Measurements from ENCODE around the gene SLC6A2. TPM values are rescaled to one million over a fixed set of nuclear protein-coding genes. Genes with fewer than 3 reads are reported as not detected.

Gene SLC6A2
- total and polyA plus RNA-seq, 9 of the 15 experiments (the other 6 are each of a cell fraction or from before 2014, with no cell fraction given), result not detected

DNA sequence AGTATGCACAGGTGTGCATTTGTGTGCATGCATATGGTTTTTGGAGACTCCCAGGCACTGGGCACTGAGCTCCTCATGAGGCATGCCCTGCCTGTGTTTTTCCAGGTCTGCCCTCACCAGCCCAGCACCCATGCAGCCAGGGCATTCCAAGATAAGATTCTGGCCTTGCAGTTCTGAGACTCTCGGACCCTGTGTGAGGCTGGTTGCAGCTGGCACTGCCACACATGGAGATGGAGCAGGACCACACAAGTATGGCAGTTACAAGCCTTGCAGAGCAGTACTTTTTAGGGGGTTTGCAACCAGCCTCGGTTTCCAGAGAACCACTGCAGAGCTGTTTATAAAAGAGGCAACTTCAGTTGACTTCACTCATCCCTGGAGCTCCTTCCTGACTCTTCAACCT is 10.2 kb downstream of the SLC6A2 start:
- in situ Hi-C loops (cut with MboI), result no loop called here
- no peak overlapping the region for H3K4me3 ChIP-seq
- ATAC-seq (no peak), FAIRE-seq (no peak), DNase-seq (ENCODE audit: extremely low read depth in 1 of 4, low spot score in 3 of 4) (no peak)
- H3K27me3 ChIP-seq (ENCODE audit: control insufficient read depth in 2 of 2, insufficient read depth in 2 of 2, low read length in 2 of 2), result peaks cover 2 to 9% of the 10 kb centered on the region in 2 experiments; a peak in 1 of 5 replicates
- 0% methylated on average over 2 of the region's 2 CpGs for WGBS (ENCODE audit: insufficient coverage, low coverage, missing lambda C conversion rate)
- H3K9ac ChIP-seq (ENCODE audit: insufficient read depth in 1 of 2, low read depth in 2 of 2, low read length in 2 of 2), result no peak overlapping the region
- POLR2A ChIA-PET, result interaction anchor here (0.7 kb wide), 1 partner anchor 1287 kb away, joined by 3 read pairs; no protein-coding TSS in a partner anchor
- H3K79me2 ChIP-seq (ENCODE audit: control insufficient read depth, insufficient read depth, low read length), result no peaks in the 10 kb centered on the region
- H3K9me3 ChIP-seq (replicated peaks; ENCODE audit: control insufficient read depth, insufficient read depth, low read depth, low read length), result no peaks in the 10 kb centered on the region
- H3K4me1 ChIP-seq (replicated peaks in 1 of 2; ENCODE audit: control insufficient read depth in 2 of 2, insufficient read depth in 2 of 2, low read length in 2 of 2), result no peaks in the 10 kb centered on the region
- H3K9me1 ChIP-seq (ENCODE audit: control insufficient read depth, insufficient read depth, low read length), result no peaks in the 10 kb centered on the region
- H2AFZ ChIP-seq (ENCODE audit: low read depth, low read length), result no peak overlapping the region
- no peak overlapping the region for H3K4me2 ChIP-seq (ENCODE audit: insufficient read depth, low read length)
- H3K36me3 ChIP-seq (ENCODE audit: control insufficient read depth, insufficient read depth, low read length), result no peaks in the 10 kb centered on the region
- CTCF ChIA-PET (ENCODE audit: low intra/inter-chr PET ratio), result no interaction called here
- 0 out of 2 replicates have a peak, but pooled peaks cover 3% of the 10 kb centered on the region for H4K20me1 ChIP-seq (replicated peaks; ENCODE audit: control insufficient read depth, insufficient read depth, low read length)
- H3K27ac ChIP-seq (ENCODE audit: extremely low read depth, low read depth, low read length), result no peak overlapping the region
- intact Hi-C loops (cut with micrococcal nuclease), result no loop called here
- BruUV-seq (replicated peaks), result no TSS peak
- no peak for TF ChIP-seq ZNF431 (CRISPR knock-in tag; IDR thresholded peaks at IDR 0.05)
- TF ChIP-seq, protein P1, sequence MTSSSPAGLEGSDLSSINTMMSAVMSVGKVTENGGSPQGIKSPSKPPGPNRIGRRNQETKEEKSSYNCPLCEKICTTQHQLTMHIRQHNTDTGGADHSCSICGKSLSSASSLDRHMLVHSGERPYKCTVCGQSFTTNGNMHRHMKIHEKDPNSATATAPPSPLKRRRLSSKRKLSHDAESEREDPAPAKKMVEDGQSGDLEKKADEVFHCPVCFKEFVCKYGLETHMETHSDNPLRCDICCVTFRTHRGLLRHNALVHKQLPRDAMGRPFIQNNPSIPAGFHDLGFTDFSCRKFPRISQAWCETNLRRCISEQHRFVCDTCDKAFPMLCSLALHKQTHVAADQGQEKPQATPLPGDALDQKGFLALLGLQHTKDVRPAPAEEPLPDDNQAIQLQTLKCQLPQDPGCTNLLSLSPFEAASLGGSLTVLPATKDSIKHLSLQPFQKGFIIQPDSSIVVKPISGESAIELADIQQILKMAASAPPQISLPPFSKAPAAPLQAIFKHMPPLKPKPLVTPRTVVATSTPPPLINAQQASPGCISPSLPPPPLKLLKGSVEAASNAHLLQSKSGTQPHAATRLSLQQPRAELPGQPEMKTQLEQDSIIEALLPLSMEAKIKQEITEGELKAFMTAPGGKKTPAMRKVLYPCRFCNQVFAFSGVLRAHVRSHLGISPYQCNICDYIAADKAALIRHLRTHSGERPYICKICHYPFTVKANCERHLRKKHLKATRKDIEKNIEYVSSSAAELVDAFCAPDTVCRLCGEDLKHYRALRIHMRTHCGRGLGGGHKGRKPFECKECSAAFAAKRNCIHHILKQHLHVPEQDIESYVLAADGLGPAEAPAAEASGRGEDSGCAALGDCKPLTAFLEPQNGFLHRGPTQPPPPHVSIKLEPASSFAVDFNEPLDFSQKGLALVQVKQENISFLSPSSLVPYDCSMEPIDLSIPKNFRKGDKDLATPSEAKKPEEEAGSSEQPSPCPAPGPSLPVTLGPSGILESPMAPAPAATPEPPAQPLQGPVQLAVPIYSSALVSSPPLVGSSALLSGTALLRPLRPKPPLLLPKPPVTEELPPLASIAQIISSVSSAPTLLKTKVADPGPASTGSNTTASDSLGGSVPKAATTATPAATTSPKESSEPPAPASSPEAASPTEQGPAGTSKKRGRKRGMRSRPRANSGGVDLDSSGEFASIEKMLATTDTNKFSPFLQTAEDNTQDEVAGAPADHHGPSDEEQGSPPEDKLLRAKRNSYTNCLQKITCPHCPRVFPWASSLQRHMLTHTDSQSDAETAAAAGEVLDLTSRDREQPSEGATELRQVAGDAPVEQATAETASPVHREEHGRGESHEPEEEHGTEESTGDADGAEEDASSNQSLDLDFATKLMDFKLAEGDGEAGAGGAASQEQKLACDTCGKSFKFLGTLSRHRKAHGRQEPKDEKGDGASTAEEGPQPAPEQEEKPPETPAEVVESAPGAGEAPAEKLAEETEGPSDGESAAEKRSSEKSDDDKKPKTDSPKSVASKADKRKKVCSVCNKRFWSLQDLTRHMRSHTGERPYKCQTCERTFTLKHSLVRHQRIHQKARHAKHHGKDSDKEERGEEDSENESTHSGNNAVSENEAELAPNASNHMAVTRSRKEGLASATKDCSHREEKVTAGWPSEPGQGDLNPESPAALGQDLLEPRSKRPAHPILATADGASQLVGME (CRISPR knock-in tag; IDR thresholded peaks at IDR 0.05), result no peak
- TF ChIP-seq POLR2A (conservative IDR thresholded peaks at IDR 0.05), result no peak

Data from K562 (cell line).